RWPE1 (cell line): Measurements from ENCODE around the gene CERS4.

Source experiments
- CTCF ChIA-PET: fragments of 350-600 bp; sonication (Branson Sonifier 250); formaldehyde crosslinking; extraction: SDS; loops from one replicate; lab custom pipeline; 2021; lab: Yijun Ruan, JAX
- POLR2A ChIA-PET: fragments of 400-600 bp; formaldehyde crosslinking; extraction: SDS; loops from one replicate; lab custom pipeline; 2020; ENCODE audit warnings: antibody characterized with exemption; ENCODE audit not compliant: low non-redundant PET; lab: Yijun Ruan, JAX
- DNase-seq: peaks from one replicate; pipeline ENCODE4 v3.0.0; 2012; ENCODE audit warnings: low spot score
- H3K27ac ChIP-seq: fragments of 450-650 bp; 2 replicates; pipeline ENCODE4 v1.5.1; 2017
- TF ChIP-seq, protein P1 (sequence below): fragments of 450-650 bp; conservative IDR thresholded peaks from 2 replicates; pipeline ENCODE4 v1.5.1; 2017; ENCODE audit warnings: low read depth, mild to moderate bottlenecking

CERS4 gene, protein sequence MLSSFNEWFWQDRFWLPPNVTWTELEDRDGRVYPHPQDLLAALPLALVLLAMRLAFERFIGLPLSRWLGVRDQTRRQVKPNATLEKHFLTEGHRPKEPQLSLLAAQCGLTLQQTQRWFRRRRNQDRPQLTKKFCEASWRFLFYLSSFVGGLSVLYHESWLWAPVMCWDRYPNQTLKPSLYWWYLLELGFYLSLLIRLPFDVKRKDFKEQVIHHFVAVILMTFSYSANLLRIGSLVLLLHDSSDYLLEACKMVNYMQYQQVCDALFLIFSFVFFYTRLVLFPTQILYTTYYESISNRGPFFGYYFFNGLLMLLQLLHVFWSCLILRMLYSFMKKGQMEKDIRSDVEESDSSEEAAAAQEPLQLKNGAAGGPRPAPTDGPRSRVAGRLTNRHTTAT

DNA sequence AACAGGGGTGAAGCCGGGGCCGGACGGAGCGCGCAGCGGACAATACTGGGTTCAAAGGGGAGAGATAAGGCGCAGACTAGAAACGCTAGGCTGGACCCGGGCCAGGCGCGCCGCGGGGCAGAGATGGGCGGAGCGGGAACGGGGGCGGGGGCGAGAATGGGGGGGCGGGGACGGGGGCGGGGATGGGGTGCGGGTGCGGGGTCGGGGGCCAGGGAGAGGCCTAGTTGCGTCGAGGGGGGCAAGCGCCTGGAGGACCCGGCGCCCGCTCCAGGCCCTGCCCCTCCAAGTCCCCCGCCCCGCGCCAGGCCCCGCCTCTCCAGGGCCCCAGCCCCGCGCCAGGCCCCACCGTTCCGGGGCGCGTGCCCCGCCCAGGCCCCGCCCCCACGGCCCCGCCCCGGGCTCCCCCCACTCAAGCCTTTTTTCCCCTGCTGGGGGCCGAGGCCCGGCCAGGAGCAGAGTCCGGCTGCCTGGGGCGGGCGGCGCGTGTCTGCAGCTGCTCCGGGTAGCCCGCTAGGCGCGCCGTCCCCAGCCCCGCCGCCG is at the start of gene CERS4:
TSS of gene CERS4 (plus strand) at position 449 of the 540 bp plus-strand sequence. CDS start 41,707 bp downstream, outside the sequence.
- CTCF ChIA-PET, result no interaction called here
- POLR2A ChIA-PET, result no interaction called here
- TF ChIP-seq, protein P1, sequence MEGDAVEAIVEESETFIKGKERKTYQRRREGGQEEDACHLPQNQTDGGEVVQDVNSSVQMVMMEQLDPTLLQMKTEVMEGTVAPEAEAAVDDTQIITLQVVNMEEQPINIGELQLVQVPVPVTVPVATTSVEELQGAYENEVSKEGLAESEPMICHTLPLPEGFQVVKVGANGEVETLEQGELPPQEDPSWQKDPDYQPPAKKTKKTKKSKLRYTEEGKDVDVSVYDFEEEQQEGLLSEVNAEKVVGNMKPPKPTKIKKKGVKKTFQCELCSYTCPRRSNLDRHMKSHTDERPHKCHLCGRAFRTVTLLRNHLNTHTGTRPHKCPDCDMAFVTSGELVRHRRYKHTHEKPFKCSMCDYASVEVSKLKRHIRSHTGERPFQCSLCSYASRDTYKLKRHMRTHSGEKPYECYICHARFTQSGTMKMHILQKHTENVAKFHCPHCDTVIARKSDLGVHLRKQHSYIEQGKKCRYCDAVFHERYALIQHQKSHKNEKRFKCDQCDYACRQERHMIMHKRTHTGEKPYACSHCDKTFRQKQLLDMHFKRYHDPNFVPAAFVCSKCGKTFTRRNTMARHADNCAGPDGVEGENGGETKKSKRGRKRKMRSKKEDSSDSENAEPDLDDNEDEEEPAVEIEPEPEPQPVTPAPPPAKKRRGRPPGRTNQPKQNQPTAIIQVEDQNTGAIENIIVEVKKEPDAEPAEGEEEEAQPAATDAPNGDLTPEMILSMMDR, result no peak
- DNase-seq, result peak; percentile 81
- H3K27ac ChIP-seq, result peak within 1 kb of the TSS; percentile 73

DNA sequence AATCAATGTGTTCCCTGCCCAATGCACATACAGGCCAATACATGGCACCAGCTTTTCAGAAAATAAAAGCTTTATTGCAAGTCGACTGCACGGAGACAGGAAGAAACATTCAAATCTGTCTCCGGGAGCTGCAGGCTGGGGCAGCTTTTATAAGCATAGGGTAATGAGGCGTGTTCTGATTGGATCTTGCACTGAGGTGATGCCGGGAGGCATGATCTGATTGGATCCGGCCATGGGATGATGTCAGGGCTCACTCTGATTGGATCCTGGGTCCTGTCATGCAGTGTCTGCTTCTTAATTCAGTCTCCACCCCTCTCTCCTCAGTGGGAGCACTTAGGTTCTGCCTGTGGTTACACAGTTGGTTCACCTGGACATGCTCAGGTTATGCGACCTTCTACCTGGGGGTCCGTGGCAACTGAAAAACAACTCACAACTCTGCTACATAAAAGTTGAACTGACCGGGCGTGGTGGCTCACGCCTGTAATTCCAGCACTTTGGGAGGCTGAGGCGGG is 48.0 kb upstream of the CERS4 start:
- TF ChIP-seq, protein P1, result no peak
- no peak overlapping the region for H3K27ac ChIP-seq
- ChIA-PET POLR2A (no interaction called here), CTCF (interaction anchor here (0.5 kb wide), 1 partner anchor 91 kb away, joined by 3 read pairs; no protein-coding TSS in a partner anchor)
- DNase-seq, result no peak

DNA sequence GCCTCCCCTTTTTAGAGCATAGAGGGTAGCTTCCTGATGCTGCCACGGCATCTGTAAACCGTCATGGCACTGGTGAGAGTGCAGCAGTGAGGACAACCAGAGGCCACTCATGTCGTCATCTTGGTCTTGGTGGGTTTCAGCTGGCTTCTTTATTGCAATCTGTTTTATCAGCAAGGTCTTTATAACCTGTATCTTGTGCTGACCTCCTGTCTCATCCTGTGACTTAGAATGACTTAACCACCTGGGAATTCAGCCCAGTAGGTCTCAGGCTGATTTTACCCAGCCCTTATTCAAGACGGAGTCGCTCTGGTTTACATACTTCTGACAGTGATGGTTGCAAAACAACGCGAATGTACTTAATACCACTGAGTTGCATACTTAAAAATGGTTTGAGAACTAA is 45.4 kb upstream of the CERS4 start:
- POLR2A ChIA-PET, result interaction anchor here (0.6 kb wide), 1 partner anchor 220 kb away, joined by 4 read pairs; no protein-coding TSS in a partner anchor
- CTCF ChIA-PET, result no interaction called here
- no peak for DNase-seq
- TF ChIP-seq, protein P1, result no peak
- H3K27ac ChIP-seq, result no peak overlapping the region

DNA sequence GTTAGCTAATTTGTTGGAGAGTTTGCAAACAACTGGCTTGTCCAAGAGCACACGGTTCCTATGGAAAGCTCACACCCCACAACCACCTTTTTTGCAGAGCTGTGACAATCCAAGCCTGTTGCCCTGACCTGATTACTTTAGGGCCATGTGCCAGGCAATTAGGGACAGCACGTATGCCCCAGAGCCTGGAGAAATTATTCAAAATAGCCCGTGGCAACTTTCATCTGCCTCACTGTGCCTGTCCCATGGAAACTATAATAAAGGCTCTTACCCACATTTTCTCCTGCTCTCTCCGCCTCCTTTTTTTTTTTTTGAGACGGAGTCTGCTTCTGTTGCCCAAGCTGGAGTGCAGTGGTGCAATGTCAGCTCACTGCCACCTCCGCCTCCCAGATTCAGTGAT is 41.2 kb upstream of the CERS4 start:
- TF ChIP-seq, protein P1, result no peak
- ChIA-PET CTCF (no interaction called here), POLR2A (no interaction called here)
- no peak for DNase-seq
- H3K27ac ChIP-seq, result no peak overlapping the region

DNA sequence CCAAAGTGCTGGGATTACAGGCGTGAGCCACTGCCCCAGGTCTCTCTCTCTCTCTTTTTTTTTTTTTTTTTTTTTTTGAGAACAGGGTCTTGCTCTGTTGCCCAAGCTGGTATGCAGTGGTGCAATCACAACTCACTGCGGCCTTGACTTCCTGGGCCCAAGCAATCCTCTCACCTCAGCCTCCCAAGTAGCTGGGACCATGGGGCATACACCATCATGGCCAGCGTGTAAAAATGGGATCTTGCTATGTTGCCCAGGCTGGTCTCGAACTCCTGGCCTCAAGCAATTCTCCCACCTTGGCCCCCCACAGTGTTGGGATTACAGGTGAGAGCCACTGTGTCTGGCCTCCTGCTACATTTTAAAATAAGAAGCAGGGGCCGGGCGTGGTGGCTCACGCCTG is 40.6 kb upstream of the CERS4 start:
- ChIA-PET POLR2A (no interaction called here), CTCF (interaction anchor here (0.6 kb wide), 1 partner anchor 168 kb away, joined by 4 read pairs; no protein-coding TSS in a partner anchor)
- TF ChIP-seq, protein P1, result no peak

DNA sequence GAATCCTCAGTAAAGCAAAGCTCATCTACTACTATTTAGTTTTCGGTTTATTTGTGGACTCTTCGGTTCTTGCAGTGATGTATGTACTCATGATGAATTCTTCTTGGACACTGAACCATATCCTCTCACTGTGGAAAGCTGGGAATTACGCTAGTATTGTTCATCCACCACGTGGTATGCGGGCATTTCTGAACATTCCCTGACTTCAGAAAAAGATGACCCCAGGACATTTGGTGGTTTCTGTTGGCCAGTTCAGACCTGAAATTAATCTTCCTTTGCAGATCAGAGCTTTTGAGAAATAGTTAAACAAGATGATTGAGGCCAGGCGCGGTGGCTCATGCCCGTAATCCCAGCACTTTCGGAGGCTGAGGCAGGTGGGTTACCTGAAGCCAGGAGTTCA is 34.5 kb upstream of the CERS4 start:
- ChIA-PET CTCF (interaction anchor here (0.8 to 1.3 kb wide), 2 partner anchors 22 to 51 kb away, joined by 3 read pairs; no protein-coding TSS in a partner anchor), POLR2A (no interaction called here)
- H3K27ac ChIP-seq, result peak overlapping the region; percentile 73
- DNase-seq, result peak; percentile 73
- TF ChIP-seq, protein P1, result no peak

More for the DNA sequence above, 40.6 kb upstream of the CERS4 start:
- no peak overlapping the region for H3K27ac ChIP-seq
- no peak for DNase-seq
